Thyroid gland (tissue), 4 donors: ENCODE results near the gene RPRD1B. TPM values are rescaled to one million over a fixed set of nuclear protein-coding genes. Genes with fewer than 3 reads are reported as not detected.

Experiments
- DNase-seq, 2 donors: peaks; one replicate each; pipeline ENCODE4 v3.0.0-alpha.2; 2019
- H3K27ac ChIP-seq, 3 donors: fragments of 200-600 bp; sonication (generic); 1 replicate in 2 of 3; 2 replicates in 1 of 3; pipeline ENCODE4 v1.5.1; 2016 to 2019; ENCODE audit warnings: mild to moderate bottlenecking in 1 of 3, moderate library complexity in 1 of 3
- H3K27me3 ChIP-seq: fragments of 200-600 bp; sonication (generic); one replicate; pipeline ENCODE4 v1.5.1; 2019
- H3K36me3 ChIP-seq, 2 donors: fragments of 200-600 bp; sonication (generic); one replicate each; pipeline ENCODE4 v1.5.1; 2016 to 2019
- H3K4me1 ChIP-seq, 2 donors: fragments of 200-600 bp; sonication (generic); one replicate each; pipeline ENCODE4 v1.5.1; 2017 to 2019
- H3K4me3 ChIP-seq, 3 donors: fragments of 200-600 bp; sonication (generic); replicated peaks in 1 of 3; 1 replicate in 2 of 3; 2 replicates in 1 of 3; pipeline ENCODE4 v1.5.1; 2016; ENCODE audit warnings: mild to moderate bottlenecking in 1 of 3
- H3K9me3 ChIP-seq: fragments of 200-600 bp; sonication (generic); one replicate; pipeline ENCODE4 v1.5.1; 2017
- CTCF ChIP-seq, 6 experiments: fragments of 200-600 bp in 3 of 6; fragments of 450-650 bp in 3 of 6; sonication (generic) in 3 of 6; IDR thresholded peaks; one replicate each; pipeline ENCODE4 v1.5.1; 2016 to 2019; ENCODE audit warnings: antibody characterized with exemption in 6 of 6, mild to moderate bottlenecking in 2 of 6, inconsistent platforms in 1 of 6, moderate library complexity in 1 of 6
- POLR2A ChIP-seq, 2 donors: fragments of 450-650 bp; IDR thresholded peaks; one replicate each; pipeline ENCODE4 v1.6.1; 2017; ENCODE audit warnings: antibody characterized with exemption in 2 of 2, mild to moderate bottlenecking in 2 of 2, moderate library complexity in 1 of 2
- WGBS, 2 donors: methylation state at CpG; one replicate each; pipeline ENCODE4 v1.1.5; 2017; 5-methylcytosine and 5-hydroxymethylcytosine counted together
- intact Hi-C: fragments of 100-400 bp; cut with DNase I; formaldehyde crosslinking; loops from one replicate; pipeline ENCODE4 v1.15.1; 2023
- total RNA-seq, 4 donors: library from RNA; depleted of rRNA; stranded (reverse); fragments of >200 nt; gene quantifications; one replicate each; pipeline ENCODE4 v1.2.3, GENCODE V29; 2016

Gene RPRD1B
- total RNA-seq, 4 donors from 2014 or later = 24.2 to 58.9 (median 27.0) TPM

DNA sequence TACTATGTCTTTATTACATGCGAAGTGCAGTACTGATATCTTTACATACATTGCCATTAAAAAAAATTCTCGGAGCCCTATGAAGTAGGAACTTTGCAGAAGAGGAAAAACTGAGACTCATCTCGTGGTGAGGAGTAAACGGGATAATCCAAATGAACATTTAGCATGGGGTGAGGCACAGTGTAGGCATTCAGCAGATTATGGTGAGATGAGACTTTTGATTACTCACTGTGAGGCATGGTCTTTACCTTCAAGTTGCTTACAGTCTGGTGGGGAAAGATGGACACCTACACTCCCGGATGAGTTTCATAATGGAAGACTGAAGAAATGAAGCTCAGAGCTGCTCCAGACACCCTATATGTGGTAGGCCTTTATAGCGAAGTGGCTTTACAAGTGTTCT lies 1.4 kb downstream of the RPRD1B start:
- 81 to 82% methylated on average over 6 of the region's 6 CpGs for WGBS, 2 donors
- Histone ChIP-seq H3K27me3 (no peaks in the 10 kb centered on the region), H3K9me3 (no peaks in the 10 kb centered on the region), H3K27ac (no peak overlapping the region), H3K4me3 (peak overlapping the region in 2 of 3 donors; percentile 89 to 93), H3K36me3 (no peaks in the 10 kb centered on the region), H3K4me1 (peaks cover 14 to 46% of the 10 kb centered on the region in 2 donors)
- TF ChIP-seq CTCF (IDR thresholded peaks at IDR 0.05) (no peak), POLR2A (IDR thresholded peaks at IDR 0.05) (no peak)
- intact Hi-C loops = no loop called here
- no peak for DNase-seq

DNA sequence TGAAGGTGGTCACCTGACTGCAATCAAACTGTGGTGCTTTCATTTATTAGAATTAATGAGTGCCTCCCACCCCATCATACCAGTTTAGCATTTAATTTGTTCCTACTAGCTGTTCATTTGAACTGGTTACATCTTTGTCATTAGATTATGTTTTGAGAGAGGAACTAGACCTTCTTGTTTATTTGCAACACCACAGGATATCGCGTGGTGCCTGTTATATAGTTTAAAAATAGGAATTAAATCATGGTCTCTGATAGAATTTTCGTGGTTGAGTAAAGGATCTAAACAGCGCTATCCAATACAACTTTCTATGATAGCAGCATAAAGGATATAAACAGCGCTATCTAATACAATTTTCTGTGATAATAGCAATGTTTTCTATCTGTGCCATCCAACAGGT lies 2.8 kb downstream of the RPRD1B start:
- intact Hi-C loops = no loop called here
- 92 to 93% methylated on average over 5 of the region's 5 CpGs for WGBS, 2 donors
- no peak for DNase-seq
- Histone ChIP-seq H3K27me3 (no peaks in the 10 kb centered on the region), H3K36me3 (peaks cover 0 to 3% of the 10 kb centered on the region in 2 donors), H3K27ac (no peak overlapping the region), H3K4me3 (no peak overlapping the region), H3K4me1 (peaks cover 14 to 46% of the 10 kb centered on the region in 2 donors), H3K9me3 (no peaks in the 10 kb centered on the region)
- TF ChIP-seq POLR2A (IDR thresholded peaks at IDR 0.05) (no peak), CTCF (IDR thresholded peaks at IDR 0.05) (no peak)

DNA sequence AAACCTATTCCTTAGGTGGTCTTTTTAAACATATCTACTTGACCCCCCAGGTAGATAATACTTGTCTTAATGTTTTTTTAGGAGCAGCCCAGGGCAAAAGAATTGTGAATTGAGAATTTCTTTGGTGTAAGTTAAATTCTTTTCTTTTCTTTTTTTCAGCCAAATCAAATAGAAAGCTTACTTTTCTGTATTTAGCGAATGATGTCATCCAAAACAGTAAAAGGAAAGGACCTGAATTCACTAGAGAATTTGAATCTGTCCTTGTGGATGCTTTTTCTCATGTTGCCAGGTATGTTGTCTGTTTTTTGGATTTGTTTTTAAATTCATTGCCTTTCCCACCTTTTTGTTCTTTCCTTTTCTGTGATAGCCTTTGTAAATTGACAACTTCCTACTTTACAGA lies 6.7 kb downstream of the RPRD1B start:
- Histone ChIP-seq H3K27ac (no peak overlapping the region), H3K4me1 (peaks cover 0 to 25% of the 10 kb centered on the region in 2 donors), H3K4me3 (no peak overlapping the region), H3K36me3 (peaks cover 9 to 11% of the 10 kb centered on the region in 2 donors), H3K9me3 (no peaks in the 10 kb centered on the region), H3K27me3 (no peaks in the 10 kb centered on the region)
- no peak for DNase-seq
- TF ChIP-seq CTCF (IDR thresholded peaks at IDR 0.05) (no peak), POLR2A (IDR thresholded peaks at IDR 0.05) (no peak)
- WGBS, 2 donors = 45 to 96% methylated on average over 1 of the region's 1 CpG
- intact Hi-C loops = no loop called here

DNA sequence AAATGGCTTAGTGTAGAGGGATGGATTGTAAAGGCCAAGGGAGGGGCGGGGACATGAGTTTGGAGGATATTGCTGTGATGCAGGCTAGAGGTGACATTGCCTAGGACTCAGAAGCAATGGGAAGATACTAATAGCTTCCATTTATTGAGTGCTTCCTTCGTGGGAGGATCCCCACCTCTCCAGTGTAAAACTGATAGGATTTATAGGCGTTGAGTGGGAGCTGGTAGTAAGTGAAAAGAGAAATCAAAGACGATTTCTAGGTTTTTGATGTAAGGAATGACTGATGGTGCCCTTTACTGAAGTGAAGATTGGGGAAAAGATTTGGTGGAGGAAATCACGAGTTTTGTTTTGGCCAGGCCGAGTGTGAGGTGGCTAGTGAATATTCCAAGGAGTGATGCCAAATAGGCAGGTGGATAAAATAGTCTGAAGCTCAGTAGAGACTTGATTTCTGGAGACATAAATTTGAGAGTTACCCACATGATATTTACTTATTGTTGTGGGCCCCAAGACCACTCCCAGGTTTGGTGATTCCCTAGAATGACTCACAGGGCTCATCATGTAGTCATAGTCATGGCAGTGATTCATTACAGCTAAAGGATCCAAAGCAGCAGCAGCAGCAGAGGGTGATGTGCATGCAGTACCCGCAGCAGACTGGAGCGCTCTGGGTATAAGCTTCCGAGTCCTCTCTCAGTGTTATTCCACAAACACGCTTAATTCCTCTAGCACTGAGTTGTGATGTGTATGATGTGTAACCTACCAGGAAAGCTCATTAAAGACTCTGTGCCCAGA lies 10.2 kb downstream of the RPRD1B start:
- no peaks in the 10 kb centered on the region for H3K27me3 ChIP-seq
- no peaks in the 10 kb centered on the region for H3K9me3 ChIP-seq
- no peak for DNase-seq
- H3K4me1 ChIP-seq = no peaks in the 10 kb centered on the region
- intact Hi-C loops = no loop called here
- peaks cover 17 to 18% of the 10 kb centered on the region in 2 donors for H3K36me3 ChIP-seq
- 93 to 96% methylated on average over 10 of the region's 10 CpGs for WGBS, 2 donors
- no peak for TF ChIP-seq CTCF (IDR thresholded peaks at IDR 0.05)
- TF ChIP-seq POLR2A (IDR thresholded peaks at IDR 0.05) = no peak
- H3K4me3 ChIP-seq = no peak overlapping the region
- H3K27ac ChIP-seq = no peak overlapping the region

DNA sequence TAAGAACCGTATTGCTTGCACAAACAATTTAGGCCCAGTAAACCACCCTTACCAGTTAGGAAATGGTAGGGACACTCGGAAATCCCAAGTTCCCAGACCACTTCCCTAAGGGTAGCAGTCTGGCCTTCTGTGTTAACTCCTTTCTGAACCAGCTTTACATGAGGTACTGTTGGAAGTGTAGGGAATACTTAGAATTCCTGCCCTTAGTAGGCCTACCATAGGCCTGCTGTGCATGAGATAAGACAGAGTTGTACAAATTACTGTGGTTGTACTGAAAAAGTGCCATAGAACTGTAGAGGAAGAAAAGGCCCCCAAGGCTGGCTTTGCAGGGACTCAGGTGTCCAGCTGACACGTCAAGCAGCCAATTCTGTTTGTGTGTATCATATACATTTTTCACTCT lies 11.1 kb downstream of the RPRD1B start:
- Histone ChIP-seq H3K4me3 (no peak overlapping the region), H3K4me1 (peaks cover under 1 to 2% of the 10 kb centered on the region in 2 donors), H3K27ac (no peak overlapping the region), H3K27me3 (no peaks in the 10 kb centered on the region), H3K36me3 (peaks cover 22% of the 10 kb centered on the region in 2 donors), H3K9me3 (no peaks in the 10 kb centered on the region)
- no peak for DNase-seq
- intact Hi-C loops = no loop called here
- TF ChIP-seq CTCF (IDR thresholded peaks at IDR 0.05) = no peak
- no peak for TF ChIP-seq POLR2A (IDR thresholded peaks at IDR 0.05)
- 93 to 97% methylated on average over 3 of the region's 3 CpGs for WGBS, 2 donors
